Stimulated activated naive CD8-positive, alpha-beta T cell treated with anti-CD3 and anti-CD28 coated beads, Interleukin-15, amount 100 ng/mL, for 72 hours (primary cell): ENCODE measurements around the gene NELFB.

Experiments used
- ATAC-seq: fragments of 150-1000 bp; cut with Tn5 transposase; 2 replicates; pipeline ENCODE4 v1.10.0; 2021; ENCODE audit warnings: mild to moderate bottlenecking, moderate library complexity
- DNase-seq, 2 donors: peaks; one replicate each; pipeline ENCODE4 v3.0.0; 2021 to 2022
- H3K27ac Mint-ChIP-seq, 2 donors: one replicate each; pipeline ENCODE4 v1.8.0; 2022; ENCODE audit warnings: mild to moderate bottlenecking in 2 of 2, mixed read lengths in 2 of 2, moderate library complexity in 2 of 2
- H3K27me3 Mint-ChIP-seq: one replicate; pipeline ENCODE4 v1.8.0; 2022; ENCODE audit warnings: mixed read lengths
- H3K4me1 Mint-ChIP-seq: one replicate; pipeline ENCODE4 v1.8.0; 2022; ENCODE audit warnings: mild to moderate bottlenecking, mixed read lengths
- H3K4me3 Mint-ChIP-seq, 2 donors: one replicate each; pipeline ENCODE4 v1.8.0; 2022; ENCODE audit warnings: mild to moderate bottlenecking in 2 of 2, mixed read lengths in 2 of 2, moderate library complexity in 1 of 2
- H3K9me3 Mint-ChIP-seq, 2 donors: one replicate each; pipeline ENCODE4 v1.8.0; 2022; ENCODE audit warnings: mixed read lengths in 2 of 2

Gene NELFB

DNA sequence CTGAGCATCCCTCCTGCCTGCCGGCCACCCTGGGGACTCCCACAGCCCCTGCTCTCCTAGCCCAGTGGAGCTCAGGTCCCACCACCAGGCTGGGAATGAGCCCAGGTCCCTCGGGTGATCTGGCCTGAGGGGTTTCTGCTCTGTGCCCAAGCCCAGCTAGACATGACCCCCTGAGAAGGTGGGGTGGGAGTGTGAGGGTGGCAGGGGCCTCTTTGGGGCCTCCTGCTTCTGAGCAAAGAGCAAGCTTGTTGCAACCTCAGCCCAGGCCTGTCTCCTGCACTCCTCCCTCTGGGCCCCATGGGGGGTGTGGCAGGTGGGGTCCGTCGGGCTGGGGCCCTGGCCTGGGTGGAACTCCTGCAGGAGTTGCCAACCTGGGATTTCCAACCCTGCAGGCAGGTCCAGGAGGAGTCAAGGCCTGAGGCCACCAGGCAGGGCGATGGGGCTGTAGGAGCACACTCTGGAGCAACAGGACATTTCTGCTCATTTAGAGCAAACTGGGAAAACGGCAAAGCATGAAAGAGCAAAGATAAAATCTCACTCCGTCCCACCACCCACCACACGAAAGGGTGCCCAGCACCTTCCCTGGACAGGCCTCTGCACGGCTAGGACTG is 58.3 kb downstream of the NELFB start:
- H3K4me3 Mint-ChIP-seq = no peak overlapping the region
- H3K27me3 Mint-ChIP-seq = peaks cover 8% of the 10 kb centered on the region
- peak in 1 of 2 donors; percentile 9 for DNase-seq
- no peak overlapping the region for H3K27ac Mint-ChIP-seq
- H3K4me1 Mint-ChIP-seq = peaks cover 9% of the 10 kb centered on the region
- ATAC-seq = no peak
- H3K9me3 Mint-ChIP-seq = no peaks in the 10 kb centered on the region

DNA sequence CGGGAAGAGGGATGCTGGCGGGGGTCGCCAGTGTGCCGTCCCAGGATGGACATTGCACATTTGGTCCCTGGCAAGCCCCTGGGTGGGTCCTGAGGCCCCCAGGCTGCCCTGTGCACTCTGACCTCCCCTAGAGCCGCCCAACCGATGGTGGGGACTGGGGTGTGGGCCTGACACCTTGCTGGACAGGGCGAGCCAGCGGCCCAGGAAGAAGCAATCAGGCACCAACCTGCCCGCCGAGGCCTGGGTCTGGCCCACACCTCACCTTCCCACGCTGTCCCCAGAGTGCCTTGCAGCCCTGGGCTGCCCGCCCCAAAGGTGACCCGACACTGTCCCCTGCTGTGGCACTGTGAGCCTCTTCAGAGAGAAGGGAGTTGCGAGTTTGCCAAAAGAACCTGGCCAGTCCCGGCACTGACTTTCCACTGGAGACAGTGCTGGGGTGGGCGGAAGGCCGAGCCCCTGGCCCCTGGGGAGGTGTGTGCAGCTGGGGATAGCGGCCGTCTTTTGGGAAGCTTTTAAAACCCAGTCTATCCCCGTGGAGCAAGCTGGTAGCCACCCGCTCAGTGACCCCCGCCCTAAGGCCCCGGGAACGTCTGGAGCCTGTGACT is 58.9 kb downstream of the NELFB start:
- Mint-ChIP-seq H3K4me1 (peaks cover 14% of the 10 kb centered on the region), H3K27me3 (peaks cover 8% of the 10 kb centered on the region), H3K9me3 (no peaks in the 10 kb centered on the region), H3K27ac (no peak overlapping the region), H3K4me3 (no peak overlapping the region)
- ATAC-seq = no peak
- peak in 1 of 2 donors; percentile 10 for DNase-seq

GRCh38 chr9:137314561-137315560 is 59.7 kb downstream of the NELFB start:
- Mint-ChIP-seq H3K4me1 (peaks cover 22% of the 10 kb centered on the region), H3K9me3 (no peaks in the 10 kb centered on the region), H3K27ac (no peak overlapping the region), H3K4me3 (peak overlapping the region in 1 of 2 donors; percentile 21), H3K27me3 (peaks cover 8% of the 10 kb centered on the region)
- no peak for ATAC-seq
- peak in 1 of 2 donors; percentile 10 for DNase-seq

- no peak for ATAC-seq
- Mint-ChIP-seq H3K9me3 (no peaks in the 10 kb centered on the region), H3K27me3 (peaks cover 8% of the 10 kb centered on the region), H3K27ac (no peak overlapping the region), H3K4me3 (peak overlapping the region in 1 of 2 donors; percentile 41), H3K4me1 (peaks cover 30% of the 10 kb centered on the region)
- no peak for DNase-seq
Observed at GRCh38 chr9:137315581-137316011, 60.5 kb downstream of the NELFB start.

DNA sequence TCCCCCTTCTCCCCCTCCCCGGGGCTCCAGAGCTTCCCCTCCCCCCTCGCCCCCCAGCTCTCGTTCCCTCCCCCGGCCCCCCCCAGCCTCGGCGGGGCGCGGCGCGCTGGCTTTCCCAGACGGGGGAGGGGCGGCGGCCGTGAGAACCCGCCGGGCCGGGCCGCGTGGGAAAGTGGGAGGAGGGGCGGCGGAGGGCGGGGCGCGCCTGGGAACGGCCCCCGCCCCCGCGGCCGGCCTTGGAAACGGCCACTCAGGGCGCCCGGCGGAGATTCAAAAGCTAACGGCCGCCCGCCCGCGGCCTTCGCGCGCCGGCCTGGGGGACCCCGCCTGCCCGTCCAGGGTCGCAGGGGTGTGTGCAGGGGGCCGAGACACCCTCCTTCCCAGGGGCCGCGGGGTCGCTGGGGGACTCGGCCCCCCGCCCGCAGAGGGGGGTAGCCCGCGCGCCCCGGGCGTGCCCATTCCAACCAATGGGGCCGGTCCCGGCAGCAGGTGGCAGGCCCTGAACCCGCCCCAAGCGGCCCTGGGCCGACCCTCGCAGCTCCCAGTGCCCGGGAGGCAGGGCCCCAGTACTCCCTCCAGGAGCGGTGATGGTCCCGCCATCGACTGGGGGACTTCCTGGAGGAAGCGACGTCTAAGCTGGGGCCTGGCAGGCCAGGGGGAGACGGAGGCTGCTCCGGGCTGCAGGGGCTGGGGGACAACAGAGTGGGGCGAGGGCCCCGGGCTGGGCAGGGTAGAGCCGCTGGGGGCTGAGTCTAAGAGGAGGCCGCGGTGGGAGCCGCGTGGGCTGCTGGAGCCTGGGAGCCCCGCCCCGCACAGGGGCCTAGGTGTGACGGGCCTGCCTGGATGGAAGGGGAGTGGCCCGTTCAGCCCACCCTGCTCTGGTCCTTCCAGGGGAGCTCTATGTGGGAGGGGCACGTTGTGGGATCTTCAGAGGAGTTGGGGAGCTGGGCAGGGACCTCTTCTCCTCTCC is 61.2 kb downstream of the NELFB start:
- Mint-ChIP-seq H3K27me3 (peaks cover 8% of the 10 kb centered on the region), H3K4me1 (peaks cover 34% of the 10 kb centered on the region)

GRCh38 chr9:137317021-137317717 is 62.0 kb downstream of the NELFB start:
- peaks cover 8% of the 10 kb centered on the region for H3K27me3 Mint-ChIP-seq
- H3K9me3 Mint-ChIP-seq = no peaks in the 10 kb centered on the region

More for the DNA sequence above, 61.2 kb downstream of the NELFB start:
- ATAC-seq (peak; percentile 65), DNase-seq (peak; percentile 53 to 55)
- peak overlapping the region; percentile 58 to 79 for H3K4me3 Mint-ChIP-seq
- no peaks in the 10 kb centered on the region for H3K9me3 Mint-ChIP-seq
- H3K27ac Mint-ChIP-seq = peak overlapping the region; percentile 69 to 86

GRCh38 chr9:137317718-137318511 is 62.8 kb downstream of the NELFB start:
- peak overlapping the region in 1 of 2 donors; percentile 65 for H3K27ac Mint-ChIP-seq
- H3K27me3 Mint-ChIP-seq = peaks cover 8% of the 10 kb centered on the region
- H3K4me1 Mint-ChIP-seq = peaks cover 34% of the 10 kb centered on the region
- DNase-seq (no peak), ATAC-seq (no peak)
- H3K9me3 Mint-ChIP-seq = no peaks in the 10 kb centered on the region
- H3K4me3 Mint-ChIP-seq = peak overlapping the region in 1 of 2 donors; percentile 41

More at GRCh38 chr9:137317021-137317717, 62.0 kb downstream of the NELFB start:
- Mint-ChIP-seq H3K4me3 (peak overlapping the region; percentile 58 to 79), H3K27ac (peak overlapping the region; percentile 69 to 86), H3K4me1 (peaks cover 34% of the 10 kb centered on the region)
- no peak for ATAC-seq
- DNase-seq = peak in 1 of 2 donors; percentile 11

- H3K9me3 Mint-ChIP-seq = no peaks in the 10 kb centered on the region
- H3K4me3 Mint-ChIP-seq = no peak overlapping the region
- peaks cover 34% of the 10 kb centered on the region for H3K4me1 Mint-ChIP-seq
- ATAC-seq (no peak), DNase-seq (no peak)
- H3K27ac Mint-ChIP-seq = no peak overlapping the region
- peaks cover 8% of the 10 kb centered on the region for H3K27me3 Mint-ChIP-seq
Observed at GRCh38 chr9:137318602-137319001, 63.5 kb downstream of the NELFB start.

GRCh38 chr9:137319011-137319738 is 64.0 kb downstream of the NELFB start:
- Mint-ChIP-seq H3K27ac (no peak overlapping the region), H3K4me1 (peaks cover 34% of the 10 kb centered on the region), H3K27me3 (peaks cover 8% of the 10 kb centered on the region), H3K4me3 (no peak overlapping the region), H3K9me3 (no peaks in the 10 kb centered on the region)
- DNase-seq (no peak), ATAC-seq (no peak)

GRCh38 chr9:137319739-137320551 is 64.8 kb downstream of the NELFB start:
- ATAC-seq (no peak), DNase-seq (peak in 1 of 2 donors; percentile 11)
- H3K27ac Mint-ChIP-seq = peak overlapping the region in 1 of 2 donors; percentile 93
- peaks cover 8% of the 10 kb centered on the region for H3K27me3 Mint-ChIP-seq
- H3K4me3 Mint-ChIP-seq = peak overlapping the region in 1 of 2 donors; percentile 73
- no peaks in the 10 kb centered on the region for H3K9me3 Mint-ChIP-seq
- peaks cover 34% of the 10 kb centered on the region for H3K4me1 Mint-ChIP-seq

- H3K27ac Mint-ChIP-seq = peak overlapping the region in 1 of 2 donors; percentile 93
- peak; percentile 44 for ATAC-seq
Observed at GRCh38 chr9:137320555-137321384, 65.6 kb downstream of the NELFB start.

More at GRCh38 chr9:137320555-137321384, 65.6 kb downstream of the NELFB start:
- peaks cover 36% of the 10 kb centered on the region for H3K4me1 Mint-ChIP-seq
- peak; percentile 27 to 31 for DNase-seq
- H3K4me3 Mint-ChIP-seq = peak overlapping the region; percentile 45 to 73
- H3K9me3 Mint-ChIP-seq = no peaks in the 10 kb centered on the region
- peaks cover 8% of the 10 kb centered on the region for H3K27me3 Mint-ChIP-seq
